ENCODE data around the gene BCL2A1.
A peak's percentile ranks its signal among the peaks of the same experiment; 100 is the strongest.
"Not testable (repeated sequence)": the region's sequence is repeated elsewhere in the genome, so short reads cannot be mapped to it uniquely, and the experiment has no call there.

The BCL2A1 gene

DNA sequence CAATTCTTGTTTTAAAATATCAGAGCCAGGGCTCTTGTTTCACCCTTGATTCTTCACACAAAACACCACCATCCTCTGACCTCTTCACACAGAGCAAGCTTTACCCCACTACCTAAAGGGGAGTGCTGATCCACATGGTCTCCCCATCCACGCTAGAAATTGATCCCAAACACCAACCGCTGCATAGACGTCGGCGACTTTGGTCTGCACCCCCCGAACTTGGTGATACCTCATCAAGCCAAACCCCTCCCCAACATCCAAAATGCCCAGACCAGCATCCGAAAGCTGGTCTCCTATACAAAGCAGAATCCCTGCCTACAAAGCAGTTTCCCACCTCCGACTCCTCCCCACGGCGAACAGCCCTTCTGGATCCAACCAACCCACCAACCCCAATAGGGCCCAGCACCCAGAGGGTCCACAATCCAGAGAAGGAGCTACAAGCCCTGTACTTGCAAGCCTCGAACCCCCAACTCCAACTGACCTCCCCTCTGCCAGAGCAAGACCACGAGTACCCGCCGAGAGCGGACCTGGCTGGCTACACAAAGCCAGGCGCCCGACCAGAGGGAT lies 48.4 kb downstream of the BCL2A1 start:
- DNase-seq (ENCODE audit: low spot score) = peak; percentile 6

GRCh38 chr15:79919749-79920511 lies 51.1 kb downstream of the BCL2A1 start:
- no peak for DNase-seq (ENCODE audit: low spot score)

- DNase-seq (ENCODE audit: low spot score) = no peak
Observed at GRCh38 chr15:79919090-79919748, 51.8 kb downstream of the BCL2A1 start.

DNA sequence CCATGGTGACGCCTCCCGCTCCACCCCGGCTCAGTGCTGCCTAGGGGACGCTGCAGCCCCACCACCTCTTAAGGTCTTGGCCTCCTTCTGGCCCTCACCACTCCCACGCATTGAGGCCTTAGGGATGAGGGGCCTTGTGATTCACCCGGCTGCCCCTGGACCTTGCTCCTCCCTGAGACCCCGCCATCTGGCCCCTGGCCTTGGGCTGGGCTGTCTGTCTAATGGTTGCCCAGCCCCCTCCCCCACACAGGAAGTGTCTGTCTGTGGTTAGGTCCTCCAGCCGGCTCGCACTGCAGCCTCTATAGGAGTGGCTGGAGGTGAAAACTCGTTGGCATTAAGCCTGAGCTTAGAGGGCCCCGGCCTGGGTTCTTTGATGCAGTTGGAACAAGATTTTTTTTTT lies 52.7 kb downstream of the BCL2A1 start:
- no peak for DNase-seq (ENCODE audit: low spot score)

- DNase-seq (ENCODE audit: low spot score) = no peak
Observed at GRCh38 chr15:79916502-79917132, 54.4 kb downstream of the BCL2A1 start.

DNA sequence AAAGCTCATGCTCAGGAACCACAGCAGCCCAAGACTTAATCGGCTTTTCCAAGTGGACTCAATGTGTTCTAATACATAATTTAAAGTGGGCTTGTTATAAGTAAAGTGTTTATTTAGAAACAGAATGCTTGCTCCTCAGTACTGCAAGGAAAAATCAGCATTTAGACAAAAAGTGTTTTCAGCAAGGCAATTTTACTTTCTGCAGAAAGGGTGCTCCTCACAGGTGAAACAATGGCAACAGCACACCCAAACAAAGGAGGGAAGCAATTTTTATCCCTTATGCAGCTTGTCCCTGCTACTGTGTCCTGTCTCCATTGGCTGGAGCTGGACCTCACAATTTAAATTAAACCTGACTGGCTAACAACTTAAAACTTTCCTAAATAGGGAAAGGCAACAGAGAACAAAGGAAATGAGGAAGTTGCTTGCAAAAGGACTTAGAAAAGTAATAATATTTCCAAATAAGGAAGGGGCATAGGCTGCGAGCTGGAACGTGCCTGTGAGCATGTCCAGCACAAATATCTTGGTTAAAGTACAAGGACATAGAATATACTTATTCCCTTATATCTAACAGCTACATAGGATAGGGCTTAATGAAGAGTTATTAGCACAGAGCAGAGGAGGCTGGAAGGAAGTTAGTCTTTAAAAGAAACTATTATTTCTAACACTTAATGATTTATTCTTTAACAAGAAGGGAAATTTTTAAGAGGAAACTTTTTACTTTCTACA lies 55.1 kb downstream of the BCL2A1 start:
- not testable (repeated sequence) for DNase-seq (ENCODE audit: low spot score)

DNA sequence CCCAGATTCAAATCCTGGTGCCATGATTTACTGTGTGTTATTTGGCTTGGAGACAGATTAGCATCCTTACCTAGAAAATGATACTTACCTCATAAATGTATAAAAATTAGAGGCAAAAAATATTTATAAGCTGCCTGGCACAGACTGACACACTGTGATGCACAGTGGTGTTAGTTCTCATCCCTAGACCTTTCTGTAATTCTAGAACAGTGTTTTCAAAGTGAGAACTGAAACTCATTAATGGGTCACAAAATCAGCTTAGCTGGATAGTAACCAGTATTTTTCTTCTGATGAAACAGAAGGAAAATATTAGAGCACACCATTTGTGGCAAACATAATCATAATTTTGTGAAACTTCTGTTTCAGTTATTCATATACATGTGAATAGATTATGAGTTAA lies 56.3 kb downstream of the BCL2A1 start:
- DNase-seq (ENCODE audit: low spot score) = no peak

Data from SW480 (cell line).